ENCODE data around the gene PTGES.
"Not testable (repeated sequence)": the region's sequence is repeated elsewhere in the genome, so short reads cannot be mapped to it uniquely, and the experiment has no call there.

PTGES gene, protein sequence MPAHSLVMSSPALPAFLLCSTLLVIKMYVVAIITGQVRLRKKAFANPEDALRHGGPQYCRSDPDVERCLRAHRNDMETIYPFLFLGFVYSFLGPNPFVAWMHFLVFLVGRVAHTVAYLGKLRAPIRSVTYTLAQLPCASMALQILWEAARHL

DNA sequence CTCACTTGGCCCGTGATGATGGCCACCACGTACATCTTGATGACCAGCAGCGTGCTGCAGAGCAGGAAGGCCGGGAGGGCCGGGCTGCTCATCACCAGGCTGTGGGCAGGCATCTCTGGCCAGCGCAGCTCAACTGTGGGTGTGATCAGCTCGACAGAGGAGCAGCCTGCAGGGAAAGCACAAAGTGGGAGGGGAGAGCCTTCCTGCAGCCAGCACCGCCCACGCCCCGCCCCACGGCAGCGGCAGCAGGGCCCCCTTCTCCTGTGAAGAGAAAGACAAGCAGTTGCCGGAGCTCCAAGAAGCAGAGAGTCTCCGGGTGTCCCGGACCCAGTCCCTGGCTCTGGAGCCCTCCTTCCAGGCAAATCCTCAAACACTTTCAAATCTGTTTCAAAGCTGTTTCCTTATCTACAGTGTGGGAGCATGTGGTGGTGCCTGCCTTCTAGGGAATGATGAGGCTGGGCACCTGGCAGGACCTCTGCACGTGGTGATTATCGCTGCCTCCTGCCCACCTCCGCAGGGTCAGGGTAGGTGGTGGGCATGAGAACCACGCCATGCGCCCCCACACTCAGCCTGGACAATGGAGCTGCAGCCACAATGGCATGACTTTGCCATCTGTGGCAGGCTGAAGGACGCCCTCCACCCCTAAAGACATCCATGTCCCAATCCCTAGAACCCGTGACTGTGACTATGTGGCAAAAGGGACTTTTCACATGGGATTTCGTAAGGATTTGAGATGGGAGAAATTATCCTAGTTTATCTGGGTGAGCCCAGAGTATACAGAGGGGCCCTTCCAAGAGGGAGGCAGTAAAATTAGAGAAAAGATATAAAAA lies at the start of gene PTGES:
TSS of gene PTGES (minus strand) at position 143 of the 830 bp plus-strand sequence. CDS start at position 113, 30 bp downstream.
- no peak for DNase-seq

DNA sequence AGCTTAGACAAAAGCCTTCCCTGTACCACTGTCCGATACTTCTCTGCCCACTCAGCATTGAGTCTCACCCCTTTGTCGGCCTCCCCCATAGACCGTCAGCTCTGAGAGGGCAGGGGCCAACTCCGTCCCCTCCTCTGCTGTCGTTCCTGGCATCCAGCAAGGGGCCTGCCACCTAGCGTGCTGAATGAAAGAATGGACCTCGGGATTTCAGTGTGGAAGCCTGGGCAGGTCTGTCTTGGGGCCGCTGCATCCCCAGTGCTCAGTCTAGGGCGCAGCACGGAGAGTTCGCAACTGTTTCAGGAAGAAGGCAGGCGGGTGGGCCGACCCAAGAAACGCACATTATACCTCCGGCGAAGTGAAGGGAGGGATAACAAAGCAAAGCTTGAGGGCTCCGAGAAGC lies 48.7 kb upstream of the PTGES start:
- no peak for DNase-seq

DNA sequence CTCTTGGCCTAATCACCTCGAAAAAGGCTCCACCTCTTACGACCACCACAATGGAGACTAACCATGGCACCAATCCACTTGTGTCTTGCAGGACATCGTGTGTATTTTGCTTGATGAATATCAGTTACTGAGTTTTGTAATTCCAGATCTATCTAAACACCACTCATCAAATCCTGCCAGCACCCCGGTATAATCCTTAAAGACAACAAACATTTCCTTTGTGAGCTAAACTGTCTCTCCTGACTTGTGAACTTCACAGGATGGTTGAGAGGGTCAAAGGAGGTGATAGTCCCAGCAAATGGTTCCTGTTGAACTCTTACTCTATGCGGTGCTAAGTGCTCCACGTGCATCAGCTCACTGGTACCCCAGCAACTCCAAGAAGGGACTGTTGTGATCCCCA lies 46.1 kb upstream of the PTGES start:
- no peak for DNase-seq

DNA sequence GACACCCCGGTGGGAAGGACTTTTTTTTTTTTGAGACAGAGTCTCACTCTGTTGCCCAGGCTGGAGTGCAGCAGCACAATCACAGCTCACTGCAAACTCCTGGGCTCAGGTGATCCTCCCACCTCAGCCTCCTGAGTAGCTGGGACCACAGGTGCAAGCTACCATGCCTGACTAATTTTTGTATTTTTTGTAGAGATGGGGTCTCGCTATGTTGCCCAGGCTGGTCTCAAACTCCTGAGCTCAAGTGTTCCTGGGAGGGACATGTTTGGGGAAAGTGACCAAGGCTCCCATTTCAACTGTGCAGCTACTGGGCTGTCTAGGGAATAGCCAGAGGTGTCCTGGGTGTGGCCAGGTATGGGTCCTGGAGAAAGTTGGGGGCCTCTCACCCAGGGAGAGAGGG lies 43.2 kb upstream of the PTGES start:
- not testable (repeated sequence) for DNase-seq

DNA sequence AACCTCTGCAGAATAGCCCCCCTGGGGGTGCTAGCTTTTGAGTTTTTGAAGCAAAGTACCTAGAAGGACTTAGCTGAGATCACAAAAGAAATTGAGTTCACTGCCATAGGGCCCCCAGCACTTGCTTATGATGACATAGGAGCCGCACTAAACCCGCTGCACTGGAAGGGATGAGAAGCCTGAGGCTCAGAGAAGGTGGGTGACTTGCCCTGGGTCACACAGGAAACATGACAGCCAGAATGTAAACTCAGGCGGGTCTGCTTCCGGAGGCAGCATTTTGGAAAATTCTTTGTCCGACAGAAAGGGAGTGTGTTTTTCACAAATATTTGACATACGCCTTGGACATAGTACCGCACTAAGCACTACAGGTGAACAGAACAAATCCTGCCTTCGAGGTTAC lies 41.7 kb upstream of the PTGES start:
- DNase-seq: no peak

DNA sequence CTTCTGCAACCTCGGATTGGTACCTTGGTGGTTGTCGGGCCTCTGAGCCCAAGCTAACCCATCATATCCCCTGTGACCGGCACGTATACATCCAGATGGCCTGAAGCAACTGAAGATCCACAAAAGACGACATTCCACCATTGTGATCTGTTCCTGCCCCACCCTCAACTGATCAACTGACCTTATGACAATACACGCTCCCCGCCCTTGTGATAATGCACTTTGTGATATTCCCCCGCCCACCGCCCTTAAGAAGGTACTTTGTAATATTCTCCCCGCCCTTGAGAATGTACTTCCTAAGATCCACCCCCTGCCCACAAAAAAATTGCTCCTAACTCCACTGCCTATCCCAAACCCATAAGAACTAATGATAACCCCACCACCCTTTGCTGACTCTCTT lies 33.6 kb upstream of the PTGES start:
- no peak for DNase-seq

DNA sequence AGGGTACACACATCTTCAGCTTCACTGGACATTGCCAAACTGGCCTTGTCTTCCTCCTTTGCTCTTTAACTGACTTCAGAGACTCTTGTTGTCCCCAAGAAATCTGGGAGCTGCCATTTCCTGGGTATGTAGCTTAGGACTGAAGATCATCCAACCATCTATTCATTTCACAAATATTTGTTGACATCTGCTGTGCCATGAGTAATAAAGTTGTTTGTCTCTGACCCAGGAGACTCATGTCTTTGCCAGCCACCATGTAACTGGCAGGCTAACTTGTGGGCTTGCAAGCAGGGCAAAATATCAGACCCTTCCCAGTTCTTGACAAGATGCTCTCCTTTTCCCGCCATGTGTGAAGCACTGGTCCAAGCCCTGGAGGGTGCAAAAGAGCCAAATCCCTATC lies 33.0 kb upstream of the PTGES start:
- DNase-seq: no peak

DNA sequence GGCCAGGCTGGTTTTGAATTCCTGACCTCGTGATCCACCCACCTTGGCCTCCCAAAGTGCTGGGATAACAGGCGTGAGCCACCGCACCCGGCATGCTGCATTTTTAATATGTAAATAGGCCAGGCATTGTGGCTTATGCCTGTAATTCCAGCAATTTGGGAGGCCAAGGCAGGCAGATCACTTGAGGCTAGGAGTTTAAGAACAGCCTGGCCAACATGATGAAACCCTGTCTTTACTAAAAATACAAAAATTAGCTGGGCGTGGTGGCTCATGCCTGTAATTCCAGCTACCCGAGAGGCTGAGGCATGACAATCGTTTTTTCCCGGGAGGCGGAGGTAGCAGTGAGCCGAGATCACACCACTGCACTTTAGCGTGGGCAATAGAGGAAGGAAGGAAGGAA lies 32.1 kb upstream of the PTGES start:
- DNase-seq: not testable (repeated sequence)

DNA sequence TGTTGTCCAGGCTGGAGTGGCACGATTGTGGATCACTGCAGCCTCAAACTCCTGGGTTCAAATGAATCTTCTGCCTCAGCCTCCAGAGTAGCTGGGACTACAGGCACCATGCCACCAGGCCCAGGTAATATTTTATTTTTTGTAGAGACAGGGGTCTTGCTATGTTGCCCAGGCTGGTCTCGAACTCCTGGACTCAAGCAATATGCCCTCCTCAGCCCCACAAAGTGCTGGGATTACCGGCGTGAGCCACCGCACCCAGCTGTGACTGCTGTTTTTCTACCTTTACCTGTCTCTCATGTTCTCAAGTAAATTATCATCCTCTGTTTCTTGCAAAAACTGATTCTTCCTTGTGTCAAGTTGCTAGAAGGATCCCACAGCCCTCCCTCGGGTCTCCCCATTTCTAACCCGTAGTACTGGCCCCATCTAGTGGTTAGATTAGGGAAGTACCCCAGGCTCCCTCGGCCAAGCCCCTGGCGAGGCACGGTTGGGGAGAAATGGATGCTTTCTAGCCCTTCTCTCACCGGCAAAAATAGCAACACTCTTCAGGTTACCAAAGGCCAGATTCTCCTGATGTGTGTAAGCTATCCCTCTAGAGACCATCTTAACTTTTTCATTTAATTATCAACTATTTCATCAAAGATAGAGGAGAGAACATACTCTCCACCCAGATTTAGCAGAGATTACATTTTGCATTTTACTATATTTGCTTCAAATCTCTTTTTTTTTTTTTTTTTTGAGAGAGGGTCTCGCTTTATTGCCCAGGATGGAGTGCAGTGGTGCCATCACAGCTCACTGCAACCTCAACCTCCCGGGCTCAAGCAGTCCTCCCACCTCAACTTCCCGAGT lies 30.9 kb upstream of the PTGES start:
- DNase-seq: peak; percentile 10

DNA sequence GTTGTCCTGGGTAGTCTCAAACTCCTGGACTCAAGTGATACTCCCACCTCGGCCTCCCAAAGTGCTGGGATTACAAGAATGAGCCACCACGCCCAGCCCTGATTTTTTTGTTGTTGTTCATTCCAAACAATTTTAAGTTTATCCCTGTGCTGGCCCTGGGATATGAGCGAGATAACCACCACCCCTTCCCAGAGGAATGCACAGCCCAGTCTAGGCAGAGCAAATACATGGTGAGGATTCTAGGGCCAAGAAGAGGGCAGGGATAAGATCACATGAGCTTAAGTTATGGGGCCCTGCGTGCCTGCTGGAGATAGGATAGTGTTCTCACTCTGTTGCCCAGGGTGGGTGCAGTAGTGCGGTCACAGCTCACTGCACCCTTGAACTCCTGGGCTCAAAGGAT lies 29.1 kb upstream of the PTGES start:
- DNase-seq: no peak

DNA sequence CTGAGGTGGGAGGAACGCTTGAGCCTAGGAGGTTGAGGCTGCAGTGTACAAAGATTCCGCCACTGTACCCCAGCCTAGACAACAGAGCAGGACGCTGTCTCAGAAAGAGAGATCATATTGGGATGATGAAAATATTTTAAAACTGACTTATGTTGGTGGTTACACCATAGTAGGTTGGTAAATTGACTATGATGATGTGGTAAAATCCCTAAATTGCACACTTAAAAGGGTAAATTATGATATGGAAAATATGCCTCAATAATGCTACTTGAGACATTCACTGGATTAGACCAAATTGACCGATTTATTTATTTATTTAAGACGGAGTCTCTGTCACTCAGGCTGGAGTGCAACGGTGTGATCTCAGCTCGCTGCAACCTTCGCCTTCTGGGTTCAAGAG lies 28.3 kb upstream of the PTGES start:
- no peak for DNase-seq

DNA sequence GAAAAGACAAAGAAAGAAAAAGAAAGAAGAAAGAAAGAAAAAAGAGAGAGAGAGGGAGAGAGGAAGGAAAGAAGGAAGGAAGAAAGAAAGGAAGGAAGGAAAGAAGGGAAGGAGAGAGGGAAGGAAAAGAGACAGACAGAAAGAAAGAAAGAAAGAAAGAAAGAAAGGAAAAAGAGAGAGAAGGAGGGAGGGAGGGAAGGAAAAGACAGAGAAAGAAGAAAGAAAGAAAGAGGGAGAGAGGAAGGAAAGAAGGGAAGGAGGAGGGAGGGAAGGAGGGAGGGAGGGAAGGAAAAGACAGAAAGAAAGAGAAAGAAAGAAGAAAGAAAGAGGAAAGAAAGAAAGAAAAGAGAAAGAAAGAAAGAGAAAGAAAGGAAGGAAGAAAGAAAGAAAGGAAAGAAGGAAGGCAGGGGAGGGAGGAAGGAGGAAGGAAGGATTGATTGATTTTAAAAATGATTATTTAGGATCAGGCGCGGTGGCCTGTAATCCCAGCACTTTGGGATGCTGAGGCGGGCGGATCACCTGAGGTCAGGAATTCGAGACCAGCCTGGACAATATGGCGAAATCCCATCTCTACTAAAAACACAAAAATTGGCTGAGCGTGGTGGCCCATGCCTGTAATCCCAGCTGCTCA lies 26.8 kb upstream of the PTGES start:
- DNase-seq: no peak

DNA sequence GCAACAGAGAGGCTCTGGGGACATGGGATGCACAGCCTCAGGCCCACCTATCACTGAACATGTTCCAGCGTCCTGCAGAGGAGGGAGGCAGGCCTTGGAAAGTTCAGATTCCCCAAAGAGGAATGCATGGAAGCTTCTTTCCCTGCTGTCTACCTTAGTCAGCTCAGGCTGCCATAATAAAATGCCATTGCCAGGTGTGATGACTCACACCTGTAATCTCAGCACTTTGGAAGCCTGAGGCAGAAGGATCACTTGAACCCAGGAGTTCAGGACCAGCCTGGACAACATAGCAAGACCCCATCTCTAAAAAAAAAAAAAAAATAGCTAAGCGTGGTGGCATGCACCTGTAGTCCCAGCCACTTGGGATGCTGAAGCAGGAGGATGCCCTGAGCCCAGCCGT lies 25.6 kb upstream of the PTGES start:
- no peak for DNase-seq

DNA sequence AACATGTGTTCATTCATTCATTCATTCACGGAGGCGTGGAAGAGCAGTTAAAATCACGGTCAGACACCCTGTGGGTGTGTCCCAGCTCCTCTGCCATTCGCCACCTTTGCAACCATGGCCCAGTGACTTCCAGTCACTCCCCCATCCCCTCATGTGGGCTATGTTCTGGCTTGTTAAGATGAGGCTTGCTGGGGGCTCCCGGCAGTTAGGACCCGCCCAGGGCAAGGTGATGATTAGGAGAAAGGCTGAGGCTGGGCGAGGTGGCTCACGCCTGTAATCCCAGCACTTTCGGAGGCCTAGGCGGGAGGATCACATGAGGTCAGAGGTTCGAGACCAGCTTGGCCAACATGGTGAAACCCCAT lies 24.9 kb upstream of the PTGES start:
- DNase-seq: no peak

DNA sequence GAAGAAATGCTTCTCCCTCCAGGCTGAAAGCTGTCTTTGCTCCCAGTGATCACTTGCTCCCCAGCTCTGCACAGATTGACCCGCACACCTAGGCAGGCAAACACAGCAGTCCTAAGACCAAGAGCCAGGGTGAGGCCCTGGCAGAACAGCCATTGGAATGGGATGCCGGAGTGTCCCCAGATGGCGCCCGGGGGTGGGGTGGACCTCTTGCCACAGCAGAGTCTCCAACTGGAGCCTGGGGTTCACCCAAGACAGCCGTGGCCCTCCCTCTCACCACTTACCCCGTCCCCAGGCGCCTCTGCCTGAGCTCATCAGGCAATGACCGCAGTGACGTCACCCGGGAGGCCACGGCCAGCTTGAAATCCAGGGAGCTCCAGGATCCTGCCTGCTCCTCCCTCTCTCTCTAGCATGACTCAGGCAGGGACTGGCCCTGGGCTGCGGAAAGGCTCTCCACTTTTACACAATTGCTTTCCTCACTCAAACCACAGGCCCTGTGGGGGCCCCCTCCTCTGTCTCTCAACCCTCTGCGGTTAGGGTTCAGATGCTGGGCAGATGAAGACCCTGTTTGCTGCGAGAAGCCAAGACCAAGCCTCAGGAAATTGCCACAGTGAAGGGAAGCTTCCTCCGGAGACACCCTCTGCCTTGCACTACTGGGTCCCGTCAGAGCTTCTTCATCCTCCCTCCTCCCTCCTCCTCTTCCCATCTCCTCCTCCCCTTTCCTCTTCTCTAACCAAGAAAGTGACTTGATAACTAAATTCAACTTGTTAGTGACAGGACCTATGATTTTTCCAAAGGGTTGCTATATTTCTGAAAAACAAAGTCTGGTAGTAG lies 24.3 kb upstream of the PTGES start:
- DNase-seq: peak; percentile 19

DNA sequence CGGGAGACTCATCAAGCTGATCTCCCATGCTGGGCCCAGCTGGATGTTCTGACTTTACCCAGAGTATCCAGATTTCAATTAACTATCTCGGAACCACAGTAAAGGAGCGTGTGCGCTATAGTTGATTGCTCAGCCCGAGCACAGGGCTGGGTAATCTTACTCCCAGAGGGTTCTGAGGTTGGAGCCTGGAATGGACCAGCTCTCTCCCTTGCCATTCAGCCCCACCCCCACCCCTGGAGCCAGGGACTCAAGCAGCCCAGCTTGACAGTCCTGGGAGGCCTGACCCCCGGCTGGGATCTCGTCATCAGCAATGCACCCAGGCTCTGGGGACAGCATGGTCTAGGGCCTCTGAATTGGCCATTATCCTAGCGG lies 23.7 kb upstream of the PTGES start:
- no peak for DNase-seq

DNA sequence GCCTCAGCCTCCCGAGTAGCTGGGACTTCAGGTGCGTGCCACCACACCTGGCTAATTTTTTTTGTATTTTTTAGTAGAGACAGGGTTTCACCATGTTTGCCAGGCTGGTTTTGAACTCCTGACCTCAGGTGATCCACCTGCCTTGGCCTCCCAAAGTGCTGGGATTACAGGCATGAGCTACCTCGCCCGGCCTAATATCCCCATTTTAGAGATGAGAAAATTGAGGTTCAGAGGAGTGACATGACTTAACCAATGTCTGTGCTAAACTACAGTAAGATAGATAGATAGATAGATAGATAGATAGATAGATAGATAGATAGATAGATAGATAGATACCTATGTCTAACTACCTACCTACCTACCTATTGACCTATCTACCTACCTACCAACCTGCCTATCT lies 23.3 kb upstream of the PTGES start:
- not testable (repeated sequence) for DNase-seq

DNA sequence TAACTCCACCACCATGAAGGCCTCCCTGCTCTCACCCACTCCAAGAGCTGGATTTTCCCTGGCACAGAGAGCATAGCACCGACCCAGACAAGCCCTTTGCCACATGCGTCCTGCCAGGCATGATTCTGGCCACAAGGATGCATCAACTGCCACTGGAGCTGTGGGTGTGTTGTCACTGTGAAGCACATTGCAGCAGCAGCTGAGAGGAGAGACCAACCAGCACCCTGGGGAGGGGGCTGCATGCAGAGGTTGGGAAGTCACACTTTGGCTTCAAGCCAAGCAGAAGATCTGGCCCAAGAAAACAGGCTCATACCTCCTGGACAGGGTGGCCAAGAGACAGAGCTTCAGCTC lies 22.6 kb upstream of the PTGES start:
- DNase-seq: no peak

DNA sequence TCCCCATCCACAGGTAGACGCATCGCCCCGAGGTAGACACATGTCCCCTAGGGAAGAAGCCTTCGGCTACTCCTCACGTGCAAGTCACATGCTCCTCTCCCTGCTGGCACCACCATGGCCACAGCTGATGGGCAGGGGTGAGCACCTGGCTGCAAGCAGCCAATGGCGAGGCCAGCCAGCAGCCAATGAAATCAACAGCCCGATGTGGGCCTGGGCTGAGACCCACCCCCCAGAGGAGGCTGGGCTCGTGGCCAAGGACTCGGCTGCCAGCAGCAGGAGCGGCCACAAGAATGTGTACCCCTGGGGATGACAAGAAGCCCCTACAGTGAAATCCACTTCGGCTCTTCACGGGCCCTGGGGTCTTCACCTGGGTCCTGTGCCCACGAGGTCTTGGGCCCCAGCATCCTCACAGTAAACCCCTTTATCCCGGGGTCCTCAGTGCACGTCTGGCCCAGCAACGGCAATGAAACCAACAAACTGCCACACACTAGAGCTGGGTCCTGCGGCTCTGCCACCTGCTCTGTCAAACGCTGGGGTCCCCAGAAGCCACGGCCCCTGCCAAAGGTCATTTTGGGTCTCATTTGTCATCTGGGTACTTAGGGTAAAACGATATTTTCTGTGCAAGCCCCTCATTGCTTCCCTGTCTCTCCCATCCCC lies 22.1 kb upstream of the PTGES start:
- DNase-seq: no peak

DNA sequence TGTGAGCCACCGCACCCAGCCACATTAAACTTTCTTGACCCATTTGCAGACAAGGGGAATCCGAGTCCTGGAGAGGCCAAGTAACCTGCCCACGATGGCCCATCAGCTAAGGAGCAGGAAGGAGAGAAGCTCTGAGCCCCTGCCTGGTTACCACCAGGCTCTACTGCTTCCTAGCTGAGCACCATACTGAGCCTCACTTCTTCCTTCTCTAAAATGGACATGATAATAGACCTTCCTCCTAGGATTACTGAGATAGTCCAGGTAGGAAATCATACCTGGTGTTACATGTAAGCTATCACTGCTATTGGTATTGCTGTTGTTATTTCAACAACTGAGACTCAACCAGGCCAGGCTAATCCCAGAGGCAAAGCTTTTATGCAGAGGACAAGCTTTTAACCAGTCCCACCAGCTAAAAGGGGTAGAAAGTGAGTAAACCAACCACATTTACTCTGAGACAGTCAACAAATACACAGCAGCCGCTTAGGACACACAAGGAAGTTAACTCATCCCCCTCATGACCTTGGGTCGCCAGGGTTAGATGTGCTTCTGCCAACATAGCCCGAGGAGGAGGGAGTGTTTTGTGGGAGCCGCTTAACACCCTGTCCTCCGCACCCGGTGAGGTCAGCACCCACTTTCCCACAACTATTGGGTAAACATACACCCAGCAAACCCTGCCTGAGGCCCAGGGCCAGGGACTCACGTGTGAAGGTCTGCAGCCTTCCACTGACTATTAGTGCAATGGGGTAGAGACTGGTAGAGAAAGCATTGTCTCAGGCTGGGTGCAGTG lies 20.6 kb upstream of the PTGES start:
- DNase-seq: no peak

DNA sequence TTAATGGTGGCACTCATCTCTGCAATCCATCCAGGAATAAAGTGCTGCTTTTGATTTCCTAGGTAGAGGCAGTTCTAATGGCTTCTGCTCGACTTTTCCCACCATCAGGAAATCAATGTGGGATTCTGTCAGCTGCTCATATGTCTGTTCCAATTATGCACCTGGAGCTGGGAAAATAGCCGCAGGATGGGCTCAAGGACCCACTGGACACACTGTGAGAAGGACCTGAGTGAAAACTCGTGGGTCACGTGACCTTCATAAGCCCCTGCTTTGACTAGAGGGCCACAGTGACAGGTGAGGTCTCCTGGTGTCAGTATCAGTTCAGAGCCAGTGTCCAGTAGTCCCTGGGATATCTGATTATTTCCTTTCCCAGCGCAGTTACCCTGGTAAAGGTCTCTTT lies 17.9 kb upstream of the PTGES start:
- DNase-seq: no peak

All from NCI-H2029 (cell line).